ENCODE results near the gene ATP6V0D1. TPM values are rescaled to one million over a fixed set of nuclear protein-coding genes. Genes with fewer than 3 reads are reported as not detected.

Gene ATP6V0D1
- total RNA-seq: 10 to 100 TPM; 33.0 to 33.6 TPM

GRCh38 chr16:67480833-67481560 is at the start of gene ATP6V0D1:
Gene ATP6V0D1 (minus strand): TSS chr16:67481157. CDS start chr16:67481086, 71 bp downstream.
- peaks cover 32% of the 10 kb centered on the region for H3K4me1 Mint-ChIP-seq
- peak within 1 kb of the TSS; percentile 98 for H3K27ac Mint-ChIP-seq
- no peaks in the 10 kb centered on the region for H3K27me3 Mint-ChIP-seq

GRCh38 chr16:67530013-67530939 is 49.3 kb upstream of the ATP6V0D1 start:
- Mint-ChIP-seq H3K4me3 (peak overlapping the region; percentile 75), H3K27me3 (peaks cover 26% of the 10 kb centered on the region), H3K36me3 (no peaks in the 10 kb centered on the region), H3K9me3 (no peaks in the 10 kb centered on the region), H3K27ac (peak overlapping the region; percentile 18), H3K4me1 (peaks cover 18% of the 10 kb centered on the region)
- peak; percentile 38 for DNase-seq

More at GRCh38 chr16:67480833-67481560, at the start of gene ATP6V0D1:
- Mint-ChIP-seq H3K9me3 (no peaks in the 10 kb centered on the region), H3K4me3 (peak within 1 kb of the TSS; percentile 99), H3K36me3 (peaks cover 10% of the 10 kb centered on the region)
- DNase-seq: peak; percentile 99

GRCh38 chr16:67529582-67530012 is 48.6 kb upstream of the ATP6V0D1 start:
- H3K4me1 Mint-ChIP-seq: peaks cover 18% of the 10 kb centered on the region
- peak overlapping the region; percentile 18 for H3K27ac Mint-ChIP-seq
- no peaks in the 10 kb centered on the region for H3K36me3 Mint-ChIP-seq
- peaks cover 25% of the 10 kb centered on the region for H3K27me3 Mint-ChIP-seq
- no peak for DNase-seq
- H3K4me3 Mint-ChIP-seq: peak overlapping the region; percentile 75
- no peaks in the 10 kb centered on the region for H3K9me3 Mint-ChIP-seq

- Mint-ChIP-seq H3K27me3 (peaks cover 25% of the 10 kb centered on the region), H3K4me1 (peaks cover 16% of the 10 kb centered on the region), H3K4me3 (peak overlapping the region; percentile 75), H3K9me3 (no peaks in the 10 kb centered on the region), H3K36me3 (no peaks in the 10 kb centered on the region), H3K27ac (no peak overlapping the region)
- peak; percentile 42 for DNase-seq
Observed at GRCh38 chr16:67528870-67529581, 48.1 kb upstream of the ATP6V0D1 start.

GRCh38 chr16:67528222-67528869 is 47.4 kb upstream of the ATP6V0D1 start, which contains the start of gene RIPOR1:
Gene RIPOR1 (plus strand): TSS chr16:67528829. CDS start chr16:67538447, 9,618 bp downstream.
- Mint-ChIP-seq H3K4me3 (peak within 1 kb of the TSS; percentile 75), H3K4me1 (peaks cover 14% of the 10 kb centered on the region), H3K9me3 (no peaks in the 10 kb centered on the region), H3K36me3 (no peaks in the 10 kb centered on the region), H3K27me3 (peaks cover 23% of the 10 kb centered on the region), H3K27ac (peak within 1 kb of the TSS; percentile 18)
- peak; percentile 49 for DNase-seq

- no peaks in the 10 kb centered on the region for H3K9me3 Mint-ChIP-seq
- H3K27ac Mint-ChIP-seq: no peak overlapping the region
- peaks cover 21% of the 10 kb centered on the region for H3K4me1 Mint-ChIP-seq
- no peak overlapping the region for H3K4me3 Mint-ChIP-seq
- no peak for DNase-seq
- no peaks in the 10 kb centered on the region for H3K36me3 Mint-ChIP-seq
- H3K27me3 Mint-ChIP-seq: peaks cover 17% of the 10 kb centered on the region
Observed at GRCh38 chr16:67526149-67526791, 45.3 kb upstream of the ATP6V0D1 start.

GRCh38 chr16:67525176-67525860 is 44.4 kb upstream of the ATP6V0D1 start:
- DNase-seq: no peak
- Mint-ChIP-seq H3K4me1 (peaks cover 21% of the 10 kb centered on the region), H3K27me3 (peaks cover 7% of the 10 kb centered on the region), H3K27ac (no peak overlapping the region), H3K4me3 (no peak overlapping the region), H3K36me3 (no peaks in the 10 kb centered on the region), H3K9me3 (no peaks in the 10 kb centered on the region)

GRCh38 chr16:67521095-67521804 is 40.3 kb upstream of the ATP6V0D1 start:
- no peaks in the 10 kb centered on the region for H3K27me3 Mint-ChIP-seq
- no peaks in the 10 kb centered on the region for H3K36me3 Mint-ChIP-seq
- H3K9me3 Mint-ChIP-seq: no peaks in the 10 kb centered on the region
- DNase-seq: peak; percentile 95
- H3K4me3 Mint-ChIP-seq: peak overlapping the region; percentile 85
- peak overlapping the region; percentile 98 for H3K27ac Mint-ChIP-seq
- H3K4me1 Mint-ChIP-seq: peaks cover 20% of the 10 kb centered on the region

GRCh38 chr16:67519242-67519641 is 38.3 kb upstream of the ATP6V0D1 start:
- peaks cover 19% of the 10 kb centered on the region for H3K4me1 Mint-ChIP-seq
- no peak overlapping the region for H3K4me3 Mint-ChIP-seq
- no peaks in the 10 kb centered on the region for H3K27me3 Mint-ChIP-seq
- no peak for DNase-seq
- no peak overlapping the region for H3K27ac Mint-ChIP-seq
- no peaks in the 10 kb centered on the region for H3K9me3 Mint-ChIP-seq
- H3K36me3 Mint-ChIP-seq: no peaks in the 10 kb centered on the region

GRCh38 chr16:67518676-67519075 is 37.7 kb upstream of the ATP6V0D1 start:
- DNase-seq: no peak
- Mint-ChIP-seq H3K27me3 (no peaks in the 10 kb centered on the region), H3K36me3 (no peaks in the 10 kb centered on the region), H3K9me3 (no peaks in the 10 kb centered on the region), H3K4me3 (no peak overlapping the region), H3K4me1 (peaks cover 19% of the 10 kb centered on the region), H3K27ac (peak overlapping the region; percentile 46)

- Mint-ChIP-seq H3K4me1 (peaks cover 18% of the 10 kb centered on the region), H3K4me3 (no peak overlapping the region), H3K27ac (no peak overlapping the region), H3K36me3 (no peaks in the 10 kb centered on the region), H3K9me3 (no peaks in the 10 kb centered on the region), H3K27me3 (no peaks in the 10 kb centered on the region)
- no peak for DNase-seq
Observed at GRCh38 chr16:67517661-67518423, 36.9 kb upstream of the ATP6V0D1 start.

GRCh38 chr16:67517155-67517445 is 36.1 kb upstream of the ATP6V0D1 start:
- Mint-ChIP-seq H3K27me3 (no peaks in the 10 kb centered on the region), H3K9me3 (no peaks in the 10 kb centered on the region), H3K27ac (no peak overlapping the region), H3K36me3 (no peaks in the 10 kb centered on the region), H3K4me3 (no peak overlapping the region), H3K4me1 (peaks cover 15% of the 10 kb centered on the region)
- DNase-seq: no peak
